Activated naive CD4-positive, alpha-beta T cell treated with anti-CD3 and anti-CD28 coated beads for 36 hours (primary cell): ENCODE results near the gene AKR1D1. TPM values are rescaled to one million over a fixed set of nuclear protein-coding genes. Genes with fewer than 3 reads are reported as not detected.
"Not testable (repeated sequence)": the region's sequence is repeated elsewhere in the genome, so short reads cannot be mapped to it uniquely, and the experiment has no call there.

Experiments
- CTCF ChIA-PET: fragments of 350-600 bp; sonication (Branson Sonifier 250); formaldehyde crosslinking; loops from one replicate; lab custom pipeline; 2021; ENCODE audit warnings: antibody characterized with exemption; lab: Charles Lee
- DNase-seq: peaks from one replicate; pipeline ENCODE4 v3.0.0-alpha.2; 2020
- H3K27ac Mint-ChIP-seq: one replicate; pipeline ENCODE4 v1.8.0; 2021; ENCODE audit warnings: mild to moderate bottlenecking, mixed read lengths
- H3K27me3 Mint-ChIP-seq: one replicate; pipeline ENCODE4 v1.8.0; 2021; ENCODE audit warnings: low read depth, mixed read lengths
- H3K36me3 Mint-ChIP-seq: one replicate; pipeline ENCODE4 v1.8.0; 2021; ENCODE audit warnings: low read depth, mixed read lengths
- H3K4me1 Mint-ChIP-seq: one replicate; pipeline ENCODE4 v1.8.0; 2021; ENCODE audit warnings: low read depth, mixed read lengths
- H3K4me3 Mint-ChIP-seq: one replicate; pipeline ENCODE4 v1.8.0; 2021; ENCODE audit warnings: mild to moderate bottlenecking, moderate library complexity, mixed read lengths
- H3K9me3 Mint-ChIP-seq: one replicate; pipeline ENCODE4 v1.8.0; 2021; ENCODE audit warnings: mixed read lengths
- intact Hi-C: fragments of 100-400 bp; cut with micrococcal nuclease; formaldehyde crosslinking; loops from one replicate; pipeline ENCODE4 v1.15.1; 2023
- total RNA-seq, 2 experiments: library from RNA; stranded (reverse); gene quantifications; one replicate each; pipeline ENCODE4 v1.2.3, GENCODE V29; 2021

The AKR1D1 gene
- total RNA-seq, 2 experiments from 2014 or later = not detected

- CTCF ChIA-PET = no interaction called here
- intact Hi-C loops = no loop called here
- no peaks in the 10 kb centered on the region for H3K4me1 Mint-ChIP-seq
- H3K27ac Mint-ChIP-seq = no peak overlapping the region
- no peaks in the 10 kb centered on the region for H3K36me3 Mint-ChIP-seq
- no peak for DNase-seq
- no peak overlapping the region for H3K4me3 Mint-ChIP-seq
- H3K27me3 Mint-ChIP-seq = peaks cover 2% of the 10 kb centered on the region
- peaks cover 7% of the 10 kb centered on the region for H3K9me3 Mint-ChIP-seq
These were observed 53.4 kb downstream of the AKR1D1 start for GRCh38 chr7:138129551-138130165.

- DNase-seq = no peak
- Mint-ChIP-seq H3K9me3 (no peaks in the 10 kb centered on the region), H3K4me1 (no peaks in the 10 kb centered on the region), H3K27ac (no peak overlapping the region), H3K4me3 (no peak overlapping the region), H3K27me3 (peaks cover 13% of the 10 kb centered on the region), H3K36me3 (no peaks in the 10 kb centered on the region)
- CTCF ChIA-PET = no interaction called here
- intact Hi-C loops = no loop called here
These were observed 61.3 kb downstream of the AKR1D1 start for GRCh38 chr7:138137423-138138171.

GRCh38 chr7:138138244-138138643, 62.0 kb downstream of the AKR1D1 start:
- CTCF ChIA-PET = no interaction called here
- intact Hi-C loops = no loop called here
- no peaks in the 10 kb centered on the region for H3K36me3 Mint-ChIP-seq
- H3K4me1 Mint-ChIP-seq = no peaks in the 10 kb centered on the region
- DNase-seq = no peak
- H3K27ac Mint-ChIP-seq = no peak overlapping the region
- no peak overlapping the region for H3K4me3 Mint-ChIP-seq
- peaks cover 13% of the 10 kb centered on the region for H3K27me3 Mint-ChIP-seq
- H3K9me3 Mint-ChIP-seq = no peaks in the 10 kb centered on the region

- CTCF ChIA-PET = no interaction called here
- H3K9me3 Mint-ChIP-seq = no peaks in the 10 kb centered on the region
- no peaks in the 10 kb centered on the region for H3K36me3 Mint-ChIP-seq
- DNase-seq = no peak
- peaks cover 24% of the 10 kb centered on the region for H3K27me3 Mint-ChIP-seq
- no peak overlapping the region for H3K4me3 Mint-ChIP-seq
- no peak overlapping the region for H3K27ac Mint-ChIP-seq
- intact Hi-C loops = no loop called here
- peaks cover 7% of the 10 kb centered on the region for H3K4me1 Mint-ChIP-seq
These were observed 66.4 kb downstream of the AKR1D1 start for GRCh38 chr7:138142583-138143201.

GRCh38 chr7:138144958-138145357, 68.7 kb downstream of the AKR1D1 start:
- intact Hi-C loops = no loop called here
- Mint-ChIP-seq H3K9me3 (no peaks in the 10 kb centered on the region), H3K4me3 (no peak overlapping the region), H3K36me3 (no peaks in the 10 kb centered on the region), H3K27ac (no peak overlapping the region), H3K27me3 (peaks cover 17% of the 10 kb centered on the region), H3K4me1 (peaks cover 7% of the 10 kb centered on the region)
- no peak for DNase-seq
- CTCF ChIA-PET = interaction anchor here (0.6 kb wide), 1 partner anchor 145 kb away, joined by 4 read pairs; no protein-coding TSS in a partner anchor

- not testable (repeated sequence) for H3K4me1 Mint-ChIP-seq
These were observed 70.0 kb downstream of the AKR1D1 start for GRCh38 chr7:138146221-138146620.

GRCh38 chr7:138146757-138147734, 70.8 kb downstream of the AKR1D1 start:
- CTCF ChIA-PET = not testable (repeated sequence)

More at GRCh38 chr7:138146221-138146620, 70.0 kb downstream of the AKR1D1 start:
- H3K27ac Mint-ChIP-seq, intact Hi-C loops, H3K9me3 Mint-ChIP-seq, H3K36me3 Mint-ChIP-seq, DNase-seq, CTCF ChIA-PET, H3K4me3 Mint-ChIP-seq: not testable (repeated sequence)
- peaks cover 15% of the 10 kb centered on the region for H3K27me3 Mint-ChIP-seq

GRCh38 chr7:138151731-138152577, 75.7 kb downstream of the AKR1D1 start:
- CTCF ChIA-PET = interaction anchor here (0.6 kb wide), 1 partner anchor 535 kb away, joined by 3 read pairs; no protein-coding TSS in a partner anchor
- H3K9me3 Mint-ChIP-seq = no peaks in the 10 kb centered on the region
- H3K27me3 Mint-ChIP-seq = peaks cover 4% of the 10 kb centered on the region
- no peaks in the 10 kb centered on the region for H3K36me3 Mint-ChIP-seq
- peaks cover 3% of the 10 kb centered on the region for H3K4me1 Mint-ChIP-seq
- intact Hi-C loops = no loop called here
- H3K4me3 Mint-ChIP-seq = no peak overlapping the region
- no peak for DNase-seq
- H3K27ac Mint-ChIP-seq = no peak overlapping the region

More at GRCh38 chr7:138146757-138147734, 70.8 kb downstream of the AKR1D1 start:
- H3K4me1 Mint-ChIP-seq, intact Hi-C loops, DNase-seq, H3K9me3 Mint-ChIP-seq, H3K36me3 Mint-ChIP-seq, H3K27ac Mint-ChIP-seq: not testable (repeated sequence)
- Mint-ChIP-seq H3K27me3 (peaks cover 15% of the 10 kb centered on the region), H3K4me3 (peak overlapping the region; percentile 60)

GRCh38 chr7:138154661-138155060, 78.4 kb downstream of the AKR1D1 start:
- no peaks in the 10 kb centered on the region for H3K9me3 Mint-ChIP-seq
- intact Hi-C loops = no loop called here
- no peak overlapping the region for H3K27ac Mint-ChIP-seq
- H3K36me3 Mint-ChIP-seq = no peaks in the 10 kb centered on the region
- CTCF ChIA-PET = no interaction called here
- no peak overlapping the region for H3K4me3 Mint-ChIP-seq
- no peaks in the 10 kb centered on the region for H3K27me3 Mint-ChIP-seq
- no peaks in the 10 kb centered on the region for H3K4me1 Mint-ChIP-seq
- DNase-seq = no peak

- intact Hi-C loops = no loop called here
- Mint-ChIP-seq H3K9me3 (no peaks in the 10 kb centered on the region), H3K36me3 (no peaks in the 10 kb centered on the region), H3K27me3 (no peaks in the 10 kb centered on the region), H3K27ac (no peak overlapping the region), H3K4me1 (no peaks in the 10 kb centered on the region), H3K4me3 (no peak overlapping the region)
- CTCF ChIA-PET = no interaction called here
- no peak for DNase-seq
These were observed 81.4 kb downstream of the AKR1D1 start for GRCh38 chr7:138157702-138158101.
